ENCODE measurements around the gene HPCA. TPM values are rescaled to one million over a fixed set of nuclear protein-coding genes. Genes with fewer than 3 reads are reported as not detected.

The HPCA gene
- total and polyA plus RNA-seq, 2 of the 4 experiments (the other 2 are of a cell fraction) = 0.22 TPM; not detected in 1

DNA sequence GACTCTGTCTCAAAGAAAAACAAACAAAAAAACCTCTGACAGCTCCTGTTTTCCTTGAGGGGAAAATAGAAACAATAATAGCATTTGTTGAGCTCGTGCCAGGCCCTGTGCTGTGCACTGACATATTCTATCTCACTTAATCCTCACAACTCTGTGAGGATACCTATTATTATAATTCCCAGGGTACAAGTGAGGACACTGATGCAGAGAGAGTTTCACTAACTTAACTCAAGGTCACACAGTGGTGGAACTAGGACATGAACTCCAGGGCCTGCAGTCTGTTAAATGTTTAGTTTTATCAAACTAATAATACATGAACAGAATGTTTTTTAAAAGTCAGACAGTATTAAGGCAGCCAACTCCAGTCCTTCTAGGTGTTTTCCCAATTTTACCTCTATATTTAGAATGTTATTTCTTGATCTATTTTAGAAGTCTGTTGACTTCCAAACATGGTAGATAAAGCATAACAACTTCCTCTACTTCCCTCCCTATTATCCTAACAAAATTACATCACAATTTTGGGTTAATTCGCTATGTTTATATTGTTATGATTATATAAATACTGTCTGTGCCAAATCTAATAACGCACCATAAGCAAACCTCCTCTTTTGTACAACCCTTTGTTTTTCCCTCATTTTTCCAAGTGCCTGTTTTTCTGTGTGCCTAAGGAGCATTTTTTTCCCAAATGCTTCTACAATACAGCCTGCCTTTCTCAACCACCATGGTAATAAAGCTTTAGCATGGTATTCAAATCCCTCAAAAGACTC, 20.5 kb upstream of the HPCA start:
- no peak for TF ChIP-seq MAFK (IDR thresholded peaks at IDR 0.05; ENCODE audit: low read depth, low read length)
- TF ChIP-seq NFE2L2 (IDR thresholded peaks at IDR 0.05; ENCODE audit: low read depth, low read length) = no peak
- TF ChIP-seq, protein P1, sequence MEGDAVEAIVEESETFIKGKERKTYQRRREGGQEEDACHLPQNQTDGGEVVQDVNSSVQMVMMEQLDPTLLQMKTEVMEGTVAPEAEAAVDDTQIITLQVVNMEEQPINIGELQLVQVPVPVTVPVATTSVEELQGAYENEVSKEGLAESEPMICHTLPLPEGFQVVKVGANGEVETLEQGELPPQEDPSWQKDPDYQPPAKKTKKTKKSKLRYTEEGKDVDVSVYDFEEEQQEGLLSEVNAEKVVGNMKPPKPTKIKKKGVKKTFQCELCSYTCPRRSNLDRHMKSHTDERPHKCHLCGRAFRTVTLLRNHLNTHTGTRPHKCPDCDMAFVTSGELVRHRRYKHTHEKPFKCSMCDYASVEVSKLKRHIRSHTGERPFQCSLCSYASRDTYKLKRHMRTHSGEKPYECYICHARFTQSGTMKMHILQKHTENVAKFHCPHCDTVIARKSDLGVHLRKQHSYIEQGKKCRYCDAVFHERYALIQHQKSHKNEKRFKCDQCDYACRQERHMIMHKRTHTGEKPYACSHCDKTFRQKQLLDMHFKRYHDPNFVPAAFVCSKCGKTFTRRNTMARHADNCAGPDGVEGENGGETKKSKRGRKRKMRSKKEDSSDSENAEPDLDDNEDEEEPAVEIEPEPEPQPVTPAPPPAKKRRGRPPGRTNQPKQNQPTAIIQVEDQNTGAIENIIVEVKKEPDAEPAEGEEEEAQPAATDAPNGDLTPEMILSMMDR (conservative IDR thresholded peaks at IDR 0.05; ENCODE audit: low read depth, low read length) = no peak
- TF ChIP-seq FOS (IDR thresholded peaks at IDR 0.05; ENCODE audit: low read depth, low read length) = no peak
- no peak for TF ChIP-seq BHLHE40 (IDR thresholded peaks at IDR 0.05; ENCODE audit: low read depth, low read length)
- TF ChIP-seq CEBPB (IDR thresholded peaks at IDR 0.05; ENCODE audit: low read depth, low read length) = no peak
- TF ChIP-seq MAZ (IDR thresholded peaks at IDR 0.05; ENCODE audit: borderline replicate concordance, low read depth, low read length) = no peak
- TF ChIP-seq RAD21 (IDR thresholded peaks at IDR 0.05; ENCODE audit: low read length) = no peak
- TF ChIP-seq USF2 (IDR thresholded peaks at IDR 0.05; ENCODE audit: low read depth, low read length) = no peak
- no peak for TF ChIP-seq SMC3 (IDR thresholded peaks at IDR 0.05; ENCODE audit: low read depth, low read length)
- no peak for TF ChIP-seq RCOR1 (IDR thresholded peaks at IDR 0.05; ENCODE audit: insufficient replicate concordance, low read length)
- no peak for TF ChIP-seq MXI1 (IDR thresholded peaks at IDR 0.05; ENCODE audit: borderline replicate concordance, low read depth, low read length)
- TF ChIP-seq, protein P2, sequence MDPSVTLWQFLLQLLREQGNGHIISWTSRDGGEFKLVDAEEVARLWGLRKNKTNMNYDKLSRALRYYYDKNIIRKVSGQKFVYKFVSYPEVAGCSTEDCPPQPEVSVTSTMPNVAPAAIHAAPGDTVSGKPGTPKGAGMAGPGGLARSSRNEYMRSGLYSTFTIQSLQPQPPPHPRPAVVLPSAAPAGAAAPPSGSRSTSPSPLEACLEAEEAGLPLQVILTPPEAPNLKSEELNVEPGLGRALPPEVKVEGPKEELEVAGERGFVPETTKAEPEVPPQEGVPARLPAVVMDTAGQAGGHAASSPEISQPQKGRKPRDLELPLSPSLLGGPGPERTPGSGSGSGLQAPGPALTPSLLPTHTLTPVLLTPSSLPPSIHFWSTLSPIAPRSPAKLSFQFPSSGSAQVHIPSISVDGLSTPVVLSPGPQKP (IDR thresholded peaks at IDR 0.05; ENCODE audit: borderline replicate concordance, low read depth, low read length) = no peak
- no peak for TF ChIP-seq CHD1 (IDR thresholded peaks at IDR 0.05; ENCODE audit: low read depth, low read length)
- intact Hi-C loops (cut with micrococcal nuclease) = no loop called here
- ChIA-PET POLR2A (ENCODE audit: unreplicated experiment) (no interaction called here), CTCF (interaction anchor here (0.8 kb wide), 1 partner anchor 11 kb away, joined by 3 read pairs; no protein-coding TSS in a partner anchor)
- no TSS peak for BruUV-seq (replicated peaks)
- no peak overlapping the region for H2AK9ac ChIP-seq (replicated peaks; ENCODE audit: low read depth, low read length, poor library complexity)
- peaks cover 7% of the 10 kb centered on the region; the same call in 1 of the 2 replicates for H3K9me1 ChIP-seq (ENCODE audit: insufficient read depth, low read length)
- no peaks in the 10 kb centered on the region for H3K9me3 ChIP-seq (ENCODE audit: control insufficient read depth, insufficient read depth, low read length)
- H3K27ac ChIP-seq (ENCODE audit: insufficient read depth, low read length) = no peak overlapping the region
- H3K4ac ChIP-seq (ENCODE audit: low read depth, low read length) = no peak overlapping the region
- no peak overlapping the region for H4K91ac ChIP-seq (ENCODE audit: insufficient read depth, low read depth, low read length)
- in situ Hi-C loops (cut with MboI; ENCODE audit: low sequenced_read_pairs) = no loop called here
- no peak overlapping the region for H2BK20ac ChIP-seq (ENCODE audit: low read depth, low read length)
- dilution Hi-C loops (cut with HindIII; ENCODE audit: low sequenced_read_pairs, unreplicated experiment) = no loop called here
- DNase-seq (no peak), ATAC-seq (ENCODE audit: low read depth) (no peak)
- no peak overlapping the region for H3K9ac ChIP-seq (ENCODE audit: low read depth, low read length)
- no peak overlapping the region for H3K18ac ChIP-seq (ENCODE audit: low read depth, low read length)
- H3K79me1 ChIP-seq (ENCODE audit: low read depth in 1 of 2, low read length in 2 of 2) = no peaks in the 10 kb centered on the region
- H3K14ac ChIP-seq (replicated peaks; ENCODE audit: low read depth, low read length) = no peak overlapping the region
- H3K4me2 ChIP-seq (ENCODE audit: low read depth, low read length) = no peak overlapping the region
- H4K20me1 ChIP-seq (ENCODE audit: insufficient read depth, low read length) = no peaks in the 10 kb centered on the region; the same call in 1 of the 2 replicates
- H3K27me3 ChIP-seq (ENCODE audit: control insufficient read depth, insufficient read depth, low read length) = peaks cover 4% of the 10 kb centered on the region
- H3K4me3 ChIP-seq (ENCODE audit: insufficient read depth, low read depth, low read length) = no peak overlapping the region
- peaks cover 18% of the 10 kb centered on the region; the same call in 1 of the 2 replicates for H3K36me3 ChIP-seq (ENCODE audit: control insufficient read depth, insufficient read depth, low read length)
- no peak overlapping the region for H2AK5ac ChIP-seq (ENCODE audit: low read depth, low read length)
- peaks cover 9% of the 10 kb centered on the region for H3K4me1 ChIP-seq (ENCODE audit: control insufficient read depth, insufficient read depth, low read length)
- no CpG with 5 or more reads among the region's 3 CpGs for WGBS, 2 experiments (ENCODE audit: extremely low coverage in 2 of 2, insufficient read length in 1 of 2)
- H3K56ac ChIP-seq (ENCODE audit: extremely low read depth, insufficient read depth, low read length) = no peak overlapping the region
- H2AFZ ChIP-seq (replicated peaks; ENCODE audit: low read length, poor library complexity) = no peak overlapping the region
- no peak overlapping the region for H2BK15ac ChIP-seq (ENCODE audit: low read depth, low read length)
- no peak overlapping the region for H4K8ac ChIP-seq (ENCODE audit: low read depth in 2 of 2, low read length in 2 of 2)
- no peak overlapping the region for H4K5ac ChIP-seq (ENCODE audit: low read depth, low read length)
- no peak overlapping the region for H2BK5ac ChIP-seq (ENCODE audit: low read depth, low read length, poor library complexity, severe bottlenecking)
- H3K23ac ChIP-seq (ENCODE audit: low read depth, low read length) = no peak overlapping the region
- no peak overlapping the region for H2BK120ac ChIP-seq (ENCODE audit: low read depth, low read length)

All from IMR-90 (cell line).